B cell (primary cell): Measurements from ENCODE around the gene MAPKAP1. TPM values are rescaled to one million over a fixed set of nuclear protein-coding genes. Genes with fewer than 3 reads are reported as not detected.

ENCODE experiments used
- ATAC-seq: fragments of 200-7000 bp; cut with Tn5 transposase; one replicate; pipeline ENCODE4 v1.10.0; 2021; ENCODE audit warnings: low read depth, mild to moderate bottlenecking, moderate number of reproducible peaks, moderate library complexity
- CTCF ChIA-PET: fragments of 350-600 bp; sonication (Branson Sonifier 250); formaldehyde crosslinking; loops from one replicate; lab custom pipeline; 2021; ENCODE audit warnings: antibody characterized with exemption, inconsistent platforms; lab: Charles Lee
- POLR2A ChIA-PET: fragments of 350-600 bp; sonication (Branson Sonifier 250); formaldehyde crosslinking; loops from one replicate; lab custom pipeline; 2021; ENCODE audit warnings: antibody characterized with exemption; lab: Charles Lee
- DNase-seq: peaks from one replicate; pipeline ENCODE4 v3.0.0; 2013
- H2AFZ ChIP-seq: 2 replicates; pipeline ENCODE4 v1.6.1; 2012; ENCODE audit warnings: mild to moderate bottlenecking, low read depth, low read length; ENCODE audit not compliant: insufficient read depth, poor library complexity, severe bottlenecking
- H3K27ac ChIP-seq, 2 donors: 1 replicate in 1 of 2; 2 replicates in 1 of 2; pipeline ENCODE4 v1.5.1; 2012 to 2013; ENCODE audit warnings: low read length in 2 of 2, mild to moderate bottlenecking in 2 of 2, moderate library complexity in 1 of 2
- H3K27me3 ChIP-seq, 4 experiments: fragments of 200-600 bp in 1 of 4; sonication (generic) in 1 of 4; replicated peaks in 1 of 4; 1 replicate in 2 of 4; 2 replicates in 2 of 4; pipeline versions ENCODE4 v1.6.1 to v1.7.0; 2013 to 2016; ENCODE audit warnings: low read length in 3 of 4, mild to moderate bottlenecking in 2 of 4, mixed read lengths in 1 of 4, moderate library complexity in 1 of 4; ENCODE audit not compliant: insufficient read depth in 4 of 4, control insufficient read depth in 3 of 4; ENCODE audit errors: control extremely low read depth in 1 of 4
- H3K36me3 ChIP-seq, 2 experiments: replicated peaks in 1 of 2; 1 replicate in 1 of 2; 2 replicates in 1 of 2; pipeline versions ENCODE4 v1.6.1 to v1.7.1; 2013; ENCODE audit warnings: low read length in 1 of 2; ENCODE audit not compliant: insufficient read depth in 2 of 2, control insufficient read depth in 1 of 2; ENCODE audit errors: control extremely low read depth in 1 of 2, extremely low read depth in 1 of 2
- H3K4me1 ChIP-seq, 2 donors: fragments of 200-600 bp in 1 of 2; sonication (generic) in 1 of 2; 1 replicate in 1 of 2; 2 replicates in 1 of 2; pipeline versions ENCODE4 v1.5.1 to v1.6.1; 2013 to 2017; ENCODE audit warnings: low read length in 2 of 2; ENCODE audit not compliant: control insufficient read depth in 2 of 2, insufficient read depth in 2 of 2
- H3K4me2 ChIP-seq: replicated peaks from 2 replicates; pipeline ENCODE3; 2012; ENCODE audit warnings: mild to moderate bottlenecking, low read depth, low read length; ENCODE audit not compliant: poor library complexity, severe bottlenecking
- H3K4me3 ChIP-seq, 5 experiments: fragments of 200-600 bp in 1 of 5; sonication (generic) in 1 of 5; 1 replicate in 3 of 5; 2 replicates in 2 of 5; pipeline versions ENCODE4 v1.5.1 to v1.7.0; 2011 to 2016; ENCODE audit warnings: low read length in 4 of 5, mild to moderate bottlenecking in 4 of 5, low read depth in 2 of 5, control low read depth in 1 of 5, moderate library complexity in 1 of 5; ENCODE audit not compliant: insufficient read depth in 1 of 5; ENCODE audit errors: control extremely low read depth in 1 of 5, extremely low read depth in 1 of 5
- H3K79me2 ChIP-seq: fragments of 200-600 bp; sonication (generic); one replicate; pipeline ENCODE4 v1.6.0; 2016; ENCODE audit warnings: low read length; ENCODE audit not compliant: control insufficient read depth, insufficient read depth
- H3K9ac ChIP-seq: fragments of 200-600 bp; sonication (generic); 2 replicates; pipeline ENCODE4 v1.6.1; 2017; ENCODE audit warnings: mild to moderate bottlenecking, low read length, moderate library complexity
- H3K9me3 ChIP-seq, 3 donors: one replicate each; pipeline versions ENCODE4 v1.6.1 to v1.7.1; 2013; ENCODE audit warnings: low read length in 2 of 3; ENCODE audit not compliant: control insufficient read depth in 2 of 3, insufficient read depth in 1 of 3; ENCODE audit errors: control extremely low read depth in 1 of 3
- H4K20me1 ChIP-seq: 2 replicates; pipeline ENCODE4 v1.6.0; 2012; ENCODE audit warnings: mild to moderate bottlenecking, low read length; ENCODE audit not compliant: insufficient read depth, control insufficient read depth, poor library complexity, severe bottlenecking
- H3K27ac Mint-ChIP-seq: one replicate; pipeline ENCODE4 v1.8.0; 2021; ENCODE audit warnings: mixed read lengths
- H3K27me3 Mint-ChIP-seq: one replicate; pipeline ENCODE4 v1.8.0; 2021; ENCODE audit warnings: mixed read lengths
- H3K4me1 Mint-ChIP-seq: one replicate; pipeline ENCODE4 v1.8.0; 2021; ENCODE audit warnings: mixed read lengths
- H3K4me3 Mint-ChIP-seq: one replicate; pipeline ENCODE4 v1.8.0; 2021; ENCODE audit warnings: mixed read lengths
- H3K9me3 Mint-ChIP-seq: one replicate; pipeline ENCODE4 v1.8.0; 2022; ENCODE audit warnings: mixed read lengths; ENCODE audit not compliant: insufficient read depth
- CTCF ChIP-seq: fragments of 200-600 bp; IDR thresholded peaks from one replicate; pipeline ENCODE4 v1.8.0; 2022; ENCODE audit warnings: antibody characterized with exemption, mild to moderate bottlenecking
- EZH2 ChIP-seq: IDR thresholded peaks from 2 replicates; pipeline ENCODE4 v1.6.1; 2012; ENCODE audit warnings: borderline replicate concordance, low read depth, mild to moderate bottlenecking, moderate library complexity, low read length; ENCODE audit not compliant: insufficient read depth, poor library complexity, severe bottlenecking
- WGBS: methylation state at CpG from one replicate; pipeline ENCODE4 v1.1.5; 2013; ENCODE audit warnings: missing lambda C conversion rate; ENCODE audit not compliant: insufficient coverage; 5-methylcytosine and 5-hydroxymethylcytosine counted together
- intact Hi-C: fragments of 100-400 bp; cut with micrococcal nuclease; formaldehyde crosslinking; loops from one replicate; pipeline ENCODE4 v1.10.0; 2022
- polyA plus RNA-seq: library from polyadenylated mRNA; depleted of rRNA; stranded (reverse); fragments of >200 nt; gene quantifications from 2 replicates; pipeline ENCODE4 v1.2.3, GENCODE V29; 2012
- total RNA-seq, 2 donors: library from RNA; stranded (reverse); fragments of 120-200 nt in 1 of 2; gene quantifications; 1 replicate in 1 of 2; 2 replicates in 1 of 2; pipeline versions ENCODE4 v1.2.3 to v1.2.4, GENCODE V29; 2013 to 2022

Gene MAPKAP1
- total and polyA plus RNA-seq, 2 donors (not counting 1 experiment from before 2014, with no cell fraction given) = 51.6 to 62.4 TPM

DNA sequence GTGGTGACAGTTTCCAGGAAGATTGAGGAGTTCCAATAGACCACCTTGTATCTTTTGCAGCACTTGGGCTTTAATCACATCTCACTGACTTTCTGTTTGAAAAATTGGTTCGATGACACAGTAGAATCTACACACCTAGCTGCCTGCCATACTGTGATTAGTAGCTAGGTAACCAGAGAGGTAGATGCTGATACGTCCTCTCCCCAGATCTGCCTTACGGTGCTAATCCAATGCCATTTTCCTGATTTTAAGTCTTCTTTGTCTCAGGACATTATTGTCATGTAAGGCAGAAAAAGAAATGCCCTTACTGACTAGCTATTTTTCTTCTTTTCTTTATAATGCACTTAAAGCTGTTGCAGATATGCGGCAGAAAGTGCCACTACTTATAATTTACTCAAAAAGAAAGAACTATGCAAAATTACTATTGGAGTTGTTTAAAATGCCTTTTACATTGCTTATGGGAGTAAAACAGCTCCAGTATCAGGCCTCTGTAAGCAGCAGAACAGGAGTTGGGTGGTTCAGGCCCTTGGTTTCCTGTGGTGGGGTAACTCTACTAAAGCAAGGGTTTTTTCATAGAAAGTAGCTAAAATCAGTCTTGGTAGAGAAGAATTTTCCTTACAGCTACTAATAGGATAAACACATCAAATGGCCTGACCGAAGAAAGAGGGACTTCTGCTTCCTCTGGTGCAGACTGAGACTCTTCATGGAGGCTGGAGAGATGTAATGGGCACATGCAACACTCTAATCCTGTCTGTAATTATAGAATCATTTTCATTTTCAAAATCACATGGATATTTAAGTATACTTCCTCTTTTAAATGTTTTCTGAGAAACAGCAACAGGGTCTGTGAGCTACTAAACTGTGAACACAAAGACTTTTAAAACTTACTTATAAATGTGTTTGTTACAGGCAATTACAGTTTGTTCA is 177.2 kb downstream of the MAPKAP1 start:
- intact Hi-C loops = loop anchor here (2.0 kb wide), 1 partner anchor 83 kb away; no protein-coding TSS in a partner anchor
- Mint-ChIP-seq H3K4me3 (peak overlapping the region; percentile 78), H3K9me3 (no peaks in the 10 kb centered on the region), H3K4me1 (peaks cover 65% of the 10 kb centered on the region), H3K27me3 (no peaks in the 10 kb centered on the region), H3K27ac (peak overlapping the region; percentile 81)
- POLR2A ChIA-PET = interaction anchor here (1.3 to 2.4 kb wide), 2 partner anchors 8 to 177 kb away, joined by 5 read pairs; partner anchors contain the start of gene MAPKAP1
- Histone ChIP-seq H3K36me3 (no peaks in the 10 kb centered on the region), H3K9me3 (no peaks in the 10 kb centered on the region), H3K9ac (peak overlapping the region; percentile 42), H3K27ac (peak overlapping the region; percentile 77 to 91), H4K20me1 (no peaks in the 10 kb centered on the region), H3K27me3 (no peaks in the 10 kb centered on the region), H3K4me1 (peaks cover 59 to 70% of the 10 kb centered on the region in 2 donors), H3K4me3 (peak overlapping the region in 2 of 5 experiments; percentile 23 to 34), H3K4me2 (peak overlapping the region; percentile 64), H2AFZ (peak overlapping the region; percentile 60), H3K79me2 (peaks cover 24% of the 10 kb centered on the region)
- CTCF ChIA-PET = interaction anchor here (0.6 to 1.9 kb wide), 5 partner anchors 11 to 122 kb away, joined by 3 to 10 read pairs (median 6); no protein-coding TSS in a partner anchor
- no CpG with 5 or more reads among the region's 5 CpGs for WGBS
- TF ChIP-seq CTCF (no peak), EZH2 (no peak)
- ATAC-seq (peak; percentile 72), DNase-seq (peak; percentile 72)
